Body of pancreas (tissue), 4 donors: ENCODE measurements around the gene DNAJC8.

Experiments used
- POLR2A ChIP-seq, 3 donors: fragments of 450-650 bp; IDR thresholded peaks; one replicate each; pipeline ENCODE4 v1.6.1; 2016; ENCODE audit warnings: antibody characterized with exemption in 3 of 3, mild to moderate bottlenecking in 2 of 3
- TF ChIP-seq, protein P1 (sequence below), 7 experiments: fragments of 450-650 bp in 4 of 7; fragments of 200-600 bp in 3 of 7; sonication (generic) in 3 of 7; IDR thresholded peaks; one replicate each; pipeline ENCODE4 v1.5.1; 2016 to 2019; ENCODE audit warnings: antibody characterized with exemption in 7 of 7

DNA sequence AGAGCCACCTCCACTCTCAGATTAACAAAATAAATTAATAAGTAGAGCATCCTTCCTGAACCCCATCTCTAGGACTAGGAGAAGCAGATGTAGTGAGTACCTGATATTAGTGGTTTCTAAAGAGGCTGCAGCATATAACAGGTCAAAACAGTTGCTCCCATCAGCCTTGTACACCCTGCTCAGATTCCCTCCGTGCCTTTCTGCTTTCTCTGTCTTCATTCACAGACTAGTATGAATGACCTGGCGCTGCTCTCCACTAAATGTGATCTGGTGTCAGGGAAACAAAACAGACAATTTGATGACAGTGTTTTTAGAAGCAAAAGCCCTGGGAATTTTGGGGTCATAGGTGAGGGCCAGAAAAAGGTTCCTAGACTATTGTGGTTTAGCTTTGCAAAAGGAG, 34.8 kb upstream of the DNAJC8 start:
- TF ChIP-seq, protein P1, sequence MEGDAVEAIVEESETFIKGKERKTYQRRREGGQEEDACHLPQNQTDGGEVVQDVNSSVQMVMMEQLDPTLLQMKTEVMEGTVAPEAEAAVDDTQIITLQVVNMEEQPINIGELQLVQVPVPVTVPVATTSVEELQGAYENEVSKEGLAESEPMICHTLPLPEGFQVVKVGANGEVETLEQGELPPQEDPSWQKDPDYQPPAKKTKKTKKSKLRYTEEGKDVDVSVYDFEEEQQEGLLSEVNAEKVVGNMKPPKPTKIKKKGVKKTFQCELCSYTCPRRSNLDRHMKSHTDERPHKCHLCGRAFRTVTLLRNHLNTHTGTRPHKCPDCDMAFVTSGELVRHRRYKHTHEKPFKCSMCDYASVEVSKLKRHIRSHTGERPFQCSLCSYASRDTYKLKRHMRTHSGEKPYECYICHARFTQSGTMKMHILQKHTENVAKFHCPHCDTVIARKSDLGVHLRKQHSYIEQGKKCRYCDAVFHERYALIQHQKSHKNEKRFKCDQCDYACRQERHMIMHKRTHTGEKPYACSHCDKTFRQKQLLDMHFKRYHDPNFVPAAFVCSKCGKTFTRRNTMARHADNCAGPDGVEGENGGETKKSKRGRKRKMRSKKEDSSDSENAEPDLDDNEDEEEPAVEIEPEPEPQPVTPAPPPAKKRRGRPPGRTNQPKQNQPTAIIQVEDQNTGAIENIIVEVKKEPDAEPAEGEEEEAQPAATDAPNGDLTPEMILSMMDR (IDR thresholded peaks at IDR 0.05): no peak
- no peak for TF ChIP-seq POLR2A (IDR thresholded peaks at IDR 0.05)
